ENCODE measurements around the gene CDH15. TPM values are rescaled to one million over a fixed set of nuclear protein-coding genes. Genes with fewer than 3 reads are reported as not detected.

Gene CDH15
- total RNA-seq, 1 experiment from 2014 or later: not detected

GRCh38 chr16:89202422-89203215, 31.1 kb downstream of the CDH15 start:
- Histone ChIP-seq H3K4me3 (ENCODE audit: low read depth, low read length) (peak overlapping the region; percentile 62), H3K27me3 (replicated peaks; ENCODE audit: control insufficient read depth, insufficient read depth, low read length) (no peaks in the 10 kb centered on the region; the same call in 1 of the 2 replicates), H3K36me3 (ENCODE audit: control insufficient read depth, insufficient read depth, low read length) (no peaks in the 10 kb centered on the region), H3K9me3 (no peaks in the 10 kb centered on the region), H3K4me1 (peaks cover 17% of the 10 kb centered on the region)
- no peak for TF ChIP-seq CTCF (IDR thresholded peaks at IDR 0.05; ENCODE audit: insufficient read depth in 1 of 2, low read depth in 1 of 2, low read length in 1 of 2, severe bottlenecking in 1 of 2, unreplicated experiment in 1 of 2)
- TSS peak; percentile 39 for BruUV-seq (replicated peaks)
- Mint-ChIP-seq H3K27me3 (ENCODE audit: insufficient read depth, unreplicated experiment) (peaks cover 12% of the 10 kb centered on the region), H3K9me3 (ENCODE audit: unreplicated experiment) (no peaks in the 10 kb centered on the region), H3K4me1 (ENCODE audit: low read depth, unreplicated experiment) (peaks cover 8% of the 10 kb centered on the region), H3K27ac (ENCODE audit: unreplicated experiment) (no peak overlapping the region), H3K36me3 (ENCODE audit: insufficient read depth, unreplicated experiment) (peaks cover 7% of the 10 kb centered on the region), H3K4me3 (ENCODE audit: unreplicated experiment) (peak overlapping the region; percentile 73)
- ChIA-PET CTCF (no interaction called here), POLR2A (no interaction called here)
- DNase-seq: no peak
- intact Hi-C loops (cut with micrococcal nuclease; ENCODE audit: unreplicated experiment): no loop called here

GRCh38 chr16:89207993-89208392, 36.4 kb downstream of the CDH15 start:
- peaks cover 4% of the 10 kb centered on the region for H3K36me3 Mint-ChIP-seq (ENCODE audit: insufficient read depth, unreplicated experiment)
- peaks cover 5% of the 10 kb centered on the region for H3K4me1 Mint-ChIP-seq (ENCODE audit: low read depth, unreplicated experiment)
- no peak overlapping the region for H3K27ac Mint-ChIP-seq (ENCODE audit: unreplicated experiment)
- H3K4me3 ChIP-seq (ENCODE audit: low read depth, low read length): no peak overlapping the region
- H3K9me3 ChIP-seq: no peaks in the 10 kb centered on the region
- no peak for TF ChIP-seq CTCF (IDR thresholded peaks at IDR 0.05; ENCODE audit: insufficient read depth in 1 of 2, low read depth in 1 of 2, low read length in 1 of 2, severe bottlenecking in 1 of 2, unreplicated experiment in 1 of 2)
- POLR2A ChIA-PET: no interaction called here
- peaks cover 8% of the 10 kb centered on the region for H3K27me3 Mint-ChIP-seq (ENCODE audit: insufficient read depth, unreplicated experiment)
- H3K9me3 Mint-ChIP-seq (ENCODE audit: unreplicated experiment): no peaks in the 10 kb centered on the region
- intact Hi-C loops (cut with micrococcal nuclease; ENCODE audit: unreplicated experiment): no loop called here
- CTCF ChIA-PET: no interaction called here
- H3K4me3 Mint-ChIP-seq (ENCODE audit: unreplicated experiment): no peak overlapping the region
- no peaks in the 10 kb centered on the region for H3K4me1 ChIP-seq
- no peaks in the 10 kb centered on the region for H3K36me3 ChIP-seq (ENCODE audit: control insufficient read depth, insufficient read depth, low read length)
- DNase-seq: no peak
- no peaks in the 10 kb centered on the region for H3K27me3 ChIP-seq (replicated peaks; ENCODE audit: control insufficient read depth, insufficient read depth, low read length)
- no TSS peak for BruUV-seq (replicated peaks)

GRCh38 chr16:89209522-89210044, 38.0 kb downstream of the CDH15 start:
- Mint-ChIP-seq H3K36me3 (ENCODE audit: insufficient read depth, unreplicated experiment) (no peaks in the 10 kb centered on the region), H3K4me1 (ENCODE audit: low read depth, unreplicated experiment) (no peaks in the 10 kb centered on the region), H3K9me3 (ENCODE audit: unreplicated experiment) (no peaks in the 10 kb centered on the region), H3K27ac (ENCODE audit: unreplicated experiment) (no peak overlapping the region), H3K27me3 (ENCODE audit: insufficient read depth, unreplicated experiment) (no peaks in the 10 kb centered on the region), H3K4me3 (ENCODE audit: unreplicated experiment) (no peak overlapping the region)
- H3K4me1 ChIP-seq: no peaks in the 10 kb centered on the region
- H3K4me3 ChIP-seq (ENCODE audit: low read depth, low read length): no peak overlapping the region
- no TSS peak for BruUV-seq (replicated peaks)
- no peaks in the 10 kb centered on the region for H3K36me3 ChIP-seq (ENCODE audit: control insufficient read depth, insufficient read depth, low read length)
- peak in 1 of 2 experiments; percentile 35 for TF ChIP-seq CTCF (IDR thresholded peaks at IDR 0.05; ENCODE audit: insufficient read depth in 1 of 2, low read depth in 1 of 2, low read length in 1 of 2, severe bottlenecking in 1 of 2, unreplicated experiment in 1 of 2)
- no peaks in the 10 kb centered on the region for H3K27me3 ChIP-seq (replicated peaks; ENCODE audit: control insufficient read depth, insufficient read depth, low read length)
- no peaks in the 10 kb centered on the region for H3K9me3 ChIP-seq
- DNase-seq: peak in 1 of 2 experiments; percentile 27
- intact Hi-C loops (cut with micrococcal nuclease; ENCODE audit: unreplicated experiment): no loop called here
- ChIA-PET POLR2A (no interaction called here), CTCF (no interaction called here)
